Raji (cell line): ENCODE measurements around the gene TSGA10.

Experiments
- POLR2A ChIP-seq: IDR thresholded peaks from 2 replicates; pipeline ENCODE4 v1.6.1; 2011; ENCODE audit warnings: low read depth, low read length, control low read depth; ENCODE audit not compliant: insufficient read depth

TSGA10 gene

DNA sequence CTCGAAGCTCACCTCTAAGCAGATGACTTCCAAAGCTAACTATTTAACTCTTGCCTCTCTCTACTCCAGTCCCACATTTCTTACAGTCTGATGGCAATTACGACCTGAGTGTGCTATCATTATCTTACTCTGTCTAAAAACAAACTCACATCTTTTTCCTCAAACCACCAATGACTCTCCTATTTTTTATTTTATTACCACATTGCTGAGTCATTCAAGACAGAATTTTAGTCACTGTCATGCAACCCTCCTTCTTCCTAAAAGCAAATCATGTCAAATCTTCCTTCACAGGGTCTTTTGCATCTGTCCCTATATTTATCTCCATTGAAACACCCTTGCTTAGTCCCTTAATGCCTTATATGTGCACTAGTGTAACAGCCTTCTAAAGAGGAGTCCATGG is 47.8 kb downstream of the TSGA10 start:
- no peak for TF ChIP-seq POLR2A

DNA sequence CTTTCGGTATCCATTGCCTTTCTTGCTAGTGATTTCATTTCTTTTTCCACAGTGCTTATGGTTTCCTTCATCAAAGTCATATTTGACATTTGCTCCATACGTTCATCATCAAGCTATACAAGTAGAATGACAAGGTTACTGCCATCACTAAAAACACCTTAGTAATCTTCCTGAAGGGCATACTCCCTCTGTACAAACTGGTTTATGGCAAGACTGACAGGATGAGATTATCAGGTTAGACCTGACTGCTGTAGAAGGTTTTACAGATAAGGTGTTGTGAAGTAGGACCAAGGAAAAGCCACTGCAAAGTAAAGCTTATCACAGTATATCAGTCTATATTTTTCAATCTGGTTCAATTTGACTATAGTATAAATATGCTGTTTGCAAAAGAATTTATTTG is 50.7 kb downstream of the TSGA10 start:
- no peak for TF ChIP-seq POLR2A

GRCh38 chr2:99101697-99102096 is 53.0 kb downstream of the TSGA10 start:
- no peak for TF ChIP-seq POLR2A

DNA sequence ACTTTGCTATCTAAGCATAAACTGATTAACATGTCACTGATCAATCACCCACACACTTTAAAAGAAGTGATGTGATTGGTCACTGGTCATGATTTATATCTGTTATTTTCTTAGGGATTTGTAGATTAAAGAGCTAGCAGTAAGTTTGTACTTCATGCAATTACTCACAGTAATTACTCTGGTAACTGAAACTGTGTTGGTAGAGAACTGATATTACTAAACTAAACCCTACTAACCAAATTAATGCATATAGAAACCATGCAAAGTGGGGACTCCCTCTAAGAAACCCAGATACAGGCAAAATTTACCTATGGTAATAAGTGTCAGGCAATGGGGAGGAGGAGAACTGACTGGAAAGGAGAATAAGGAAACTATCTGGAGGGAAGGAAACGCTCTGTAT is 58.0 kb downstream of the TSGA10 start:
- no peak for TF ChIP-seq POLR2A

DNA sequence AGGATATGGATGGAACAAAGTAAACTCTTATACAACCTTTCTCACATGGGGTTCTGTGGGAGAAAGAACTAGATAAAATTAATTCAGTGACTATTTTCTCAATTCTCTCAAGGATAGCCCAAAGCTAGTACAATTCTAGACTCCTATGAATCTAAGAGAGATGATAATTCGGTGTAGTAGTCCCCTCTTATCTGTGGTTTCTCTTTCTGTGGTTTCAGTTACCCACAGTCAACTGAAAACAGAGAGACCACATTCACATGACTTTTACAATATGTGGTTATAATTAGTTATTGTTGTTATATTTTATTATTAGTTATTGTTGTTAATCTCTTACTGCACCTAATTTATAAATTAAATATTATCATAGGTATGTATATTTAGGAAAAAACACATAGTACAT is 66.7 kb downstream of the TSGA10 start:
- no peak for TF ChIP-seq POLR2A

DNA sequence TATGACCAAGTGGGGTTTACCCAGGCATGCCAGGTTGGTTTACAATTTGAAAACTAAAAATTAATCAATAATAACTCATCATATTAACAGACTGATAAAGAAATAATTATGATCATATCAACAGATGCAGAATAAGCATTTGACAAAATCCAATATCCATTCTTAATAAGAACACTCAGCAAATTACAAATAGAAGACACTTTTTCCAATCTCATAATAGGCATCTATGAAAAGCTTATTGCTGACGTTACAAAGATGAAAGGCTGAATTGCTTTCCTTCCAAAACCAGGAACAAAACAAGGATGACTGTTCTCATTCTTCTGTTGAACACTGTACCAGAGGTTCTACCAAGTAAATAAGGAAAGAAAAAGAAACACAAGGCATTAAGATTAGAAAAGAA is 68.4 kb downstream of the TSGA10 start:
- TF ChIP-seq POLR2A: no peak

GRCh38 chr2:99085421-99085820 is 69.3 kb downstream of the TSGA10 start:
- no peak for TF ChIP-seq POLR2A

GRCh38 chr2:99084256-99084655 is 70.5 kb downstream of the TSGA10 start:
- no peak for TF ChIP-seq POLR2A

GRCh38 chr2:99081891-99082290 is 72.9 kb downstream of the TSGA10 start:
- no peak for TF ChIP-seq POLR2A

DNA sequence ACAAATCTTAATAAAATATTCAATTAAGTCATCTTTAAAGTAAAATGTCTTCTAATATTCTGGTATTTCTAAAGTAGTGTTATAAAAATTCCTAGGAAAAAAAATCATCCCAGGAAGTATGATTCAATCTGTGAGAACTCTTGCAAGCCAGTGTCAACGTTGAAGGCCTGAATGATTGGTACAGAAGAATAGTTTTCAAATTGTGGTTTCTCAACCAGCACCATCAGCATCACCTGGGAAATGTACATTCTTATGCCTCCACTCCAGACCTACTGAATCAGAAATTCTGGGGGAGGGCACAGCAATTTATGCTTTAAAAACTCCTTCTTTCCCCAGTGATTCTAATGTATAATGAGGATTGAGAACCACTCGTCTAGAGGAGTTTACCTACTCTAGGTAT is 75.5 kb downstream of the TSGA10 start:
- no peak for TF ChIP-seq POLR2A

DNA sequence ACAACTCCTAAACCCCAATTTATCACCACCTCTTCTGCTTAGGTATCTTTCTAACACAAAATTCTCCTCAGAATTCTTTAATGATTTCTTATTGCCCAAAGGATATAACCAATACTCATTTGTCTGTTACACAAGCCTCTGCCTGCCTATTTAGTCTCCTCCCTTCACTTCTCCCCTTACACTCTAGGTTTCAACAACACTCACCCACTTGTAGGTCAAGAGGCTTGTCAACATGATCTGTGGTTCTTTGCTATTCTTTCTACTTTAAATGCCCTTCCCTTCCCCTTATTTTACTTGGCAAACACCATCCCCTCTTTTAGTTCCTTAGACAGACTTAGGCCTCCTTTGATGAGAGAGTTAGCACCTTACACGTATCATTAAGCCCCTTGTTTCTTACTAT is 82.2 kb downstream of the TSGA10 start:
- TF ChIP-seq POLR2A: no peak

GRCh38 chr2:99067871-99068625 is 86.7 kb downstream of the TSGA10 start:
- TF ChIP-seq POLR2A: no peak

DNA sequence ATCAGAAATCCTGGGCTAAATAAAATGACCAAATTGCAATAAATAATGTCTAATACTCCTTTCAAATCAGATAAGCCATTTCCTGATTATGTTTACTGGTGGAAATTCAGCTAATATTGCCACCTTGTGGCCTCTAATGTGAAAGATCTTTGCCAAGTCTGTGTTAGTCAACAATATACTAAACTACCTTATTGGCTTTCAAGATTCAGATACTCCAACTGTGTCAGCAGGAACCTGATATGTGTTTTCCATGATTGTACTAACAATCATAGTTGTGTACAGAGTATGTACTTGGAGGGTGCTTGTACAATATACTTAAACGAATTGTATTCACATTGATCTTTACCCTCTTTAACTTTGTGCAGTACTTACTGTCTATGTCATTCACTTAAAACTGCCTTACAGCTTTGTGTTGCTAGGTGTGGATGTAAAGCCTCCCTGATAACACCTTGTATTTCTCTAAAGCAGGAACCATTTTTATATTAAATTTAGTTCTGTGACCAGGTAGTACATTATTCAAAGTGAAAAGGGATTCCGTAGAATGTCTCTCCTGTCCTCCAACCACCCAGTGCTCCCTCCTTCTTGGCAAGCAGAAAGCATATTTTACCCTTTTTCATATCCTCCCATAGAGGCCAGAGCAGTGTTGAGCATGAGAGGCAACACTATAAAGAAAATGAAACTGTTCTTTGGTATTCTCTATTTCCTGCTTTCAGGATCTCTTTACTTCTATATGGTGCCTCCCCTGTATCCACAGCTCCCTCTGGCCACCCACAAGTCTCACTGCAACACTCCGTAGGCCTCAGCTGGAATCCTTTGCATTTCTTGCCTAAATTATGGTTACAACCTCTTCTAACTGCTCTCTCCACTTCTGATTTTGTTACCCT is 88.4 kb downstream of the TSGA10 start:
- TF ChIP-seq POLR2A: no peak

GRCh38 chr2:99035920-99036319 is 118.8 kb downstream of the TSGA10 start:
- TF ChIP-seq POLR2A: no peak

DNA sequence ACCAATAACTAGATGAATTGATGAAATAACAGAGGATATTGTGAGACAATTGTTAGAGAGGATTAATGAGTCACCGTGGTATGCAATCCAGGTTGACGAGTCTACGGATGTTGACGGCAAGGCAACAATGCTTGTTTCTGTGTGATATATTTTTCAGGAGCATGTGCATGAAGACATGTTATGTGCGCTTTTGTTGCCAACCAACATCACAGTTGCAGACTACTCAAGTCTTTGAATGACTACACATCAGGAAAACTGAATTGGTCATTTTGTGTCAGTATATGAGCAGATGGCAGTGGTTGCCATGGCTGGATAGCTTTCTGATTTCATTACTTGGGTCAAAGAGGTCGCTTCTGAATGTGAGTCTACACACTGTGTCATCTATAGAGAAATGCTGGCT is 122.0 kb downstream of the TSGA10 start:
- no peak for TF ChIP-seq POLR2A

DNA sequence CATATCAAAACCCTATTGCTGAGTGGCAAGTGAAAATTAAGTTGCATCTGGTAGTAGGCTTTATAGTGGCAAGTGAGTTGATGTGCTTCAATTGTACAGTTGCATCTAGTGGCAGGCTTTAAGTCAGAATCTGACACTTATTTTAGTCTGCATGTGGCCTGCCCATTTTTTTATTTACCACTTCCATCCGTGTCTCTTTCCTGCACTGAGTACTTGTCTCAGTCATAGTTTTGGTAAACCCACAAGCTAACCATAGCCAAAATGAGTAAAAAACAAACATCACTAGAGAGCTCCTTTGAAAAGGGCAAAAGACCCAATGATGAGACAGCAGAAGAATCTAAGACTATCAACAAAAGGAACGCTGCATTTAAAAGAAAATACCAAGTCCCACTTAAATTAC is 122.7 kb downstream of the TSGA10 start:
- TF ChIP-seq POLR2A: no peak
